ENCODE measurements around the gene UBR4.

GRCh38 chr1:19164274-19165015, 45.6 kb downstream of the UBR4 start:
- TF ChIP-seq EZH2 (IDR thresholded peaks at IDR 0.05; ENCODE audit: borderline replicate concordance, low read depth, low read length, severe bottlenecking): no peak
- TF ChIP-seq CTCF (IDR thresholded peaks at IDR 0.05; ENCODE audit: borderline replicate concordance, extremely low read depth, low read length, poor library complexity, severe bottlenecking): no peak
